HepG2 (cell line): ENCODE measurements around the gene LSR. TPM values are rescaled to one million over a fixed set of nuclear protein-coding genes. Genes with fewer than 3 reads are reported as not detected.
A peak's percentile ranks its signal among the peaks of the same experiment; 100 is the strongest.

Experiments
- ATAC-seq: fragments of 200-7000 bp; cut with Tn5 transposase; 3 replicates; pipeline ENCODE4 v1.9.1; 2020; ENCODE audit warnings: mild to moderate bottlenecking, moderate library complexity
- BruUV-seq: library from RNA; stranded (reverse); fragments of 400-500 nt; replicated peaks from 2 replicates; lab custom pipeline; 2021; lab: Mats Ljungman, UMichigan
- CTCF ChIA-PET: fragments of 300-600 bp; formaldehyde crosslinking; extraction: SDS; loops from one replicate; lab custom pipeline; 2021; ENCODE audit warnings: low total read pairs, inconsistent platforms, low intra/inter-chr PET ratio; lab: Yijun Ruan, JAX
- POLR2A ChIA-PET: fragments of 350-600 bp; sonication (Branson Sonifier 250); formaldehyde crosslinking; loops from one replicate; lab custom pipeline; 2020; ENCODE audit warnings: antibody characterized with exemption, inconsistent platforms; lab: Yijun Ruan, JAX
- DNase-seq: peaks from one replicate; pipeline ENCODE4 v3.0.0-alpha.2; 2015; ENCODE audit warnings: low spot score
- FAIRE-seq: peaks from 3 replicates; lab custom pipeline; 2011; peaks lifted over from hg19 to GRCh38; lab: Jason Lieb, UNC
- H2AFZ ChIP-seq: one replicate; pipeline ENCODE4 v1.6.1; 2011; ENCODE audit warnings: low read length, inconsistent platforms
- H3K27ac ChIP-seq: fragments of 300-600 bp; 3 replicates; pipeline ENCODE4 v1.8.0; 2011; ENCODE audit warnings: mixed run types, mild to moderate bottlenecking, mixed read lengths, low read length, inconsistent platforms; ENCODE audit not compliant: insufficient read depth; ENCODE audit errors: extremely low read length
- H3K27me3 ChIP-seq, 2 experiments: fragments of 200-600 bp in 1 of 2; 2 replicates in 1 of 2; 3 replicates in 1 of 2; pipeline versions ENCODE4 v1.6.0 to v1.8.0; 2011; ENCODE audit warnings: low read length in 2 of 2, mild to moderate bottlenecking in 2 of 2, moderate library complexity in 2 of 2, inconsistent platforms in 1 of 2; ENCODE audit not compliant: insufficient read depth in 2 of 2, control insufficient read depth in 1 of 2
- H3K36me3 ChIP-seq, 2 experiments: fragments of 200-600 bp in 1 of 2; replicated peaks in 1 of 2; 2 replicates in 1 of 2; 3 replicates in 1 of 2; pipeline versions ENCODE4 v1.5.1 to v1.8.0; 2011; ENCODE audit warnings: low read length in 2 of 2, inconsistent platforms in 1 of 2; ENCODE audit not compliant: insufficient read depth in 2 of 2, control insufficient read depth in 1 of 2
- H3K4me1 ChIP-seq: 2 replicates; pipeline ENCODE4 v1.5.1; 2012; ENCODE audit warnings: low read length, inconsistent platforms; ENCODE audit not compliant: insufficient read depth
- H3K4me2 ChIP-seq: 2 replicates; pipeline ENCODE4 v1.6.0; 2011; ENCODE audit warnings: low read depth, low read length, inconsistent platforms
- H3K4me3 ChIP-seq, 3 experiments: fragments of 200-600 bp in 1 of 3; sonication (generic), shearing (Covaris generic) in 1 of 3; replicated peaks in 1 of 3; 2 replicates each; pipeline ENCODE4 v1.5.1; 2011 to 2016; ENCODE audit warnings: low read length in 3 of 3, inconsistent platforms in 2 of 3, low read depth in 2 of 3, mild to moderate bottlenecking in 2 of 3, control low read depth in 1 of 3, mixed read lengths in 1 of 3; ENCODE audit not compliant: insufficient read depth in 1 of 3
- H3K79me2 ChIP-seq: one replicate; pipeline ENCODE4 v1.6.1; 2011; ENCODE audit warnings: low read length, inconsistent platforms; ENCODE audit not compliant: insufficient read depth
- H3K9ac ChIP-seq: 2 replicates; pipeline ENCODE4 v1.6.0; 2011; ENCODE audit warnings: mild to moderate bottlenecking, low read depth, low read length, inconsistent platforms; ENCODE audit not compliant: insufficient read depth
- H3K9me3 ChIP-seq: 2 replicates; pipeline ENCODE4 v1.5.1; 2012; ENCODE audit warnings: mild to moderate bottlenecking, low read length
- H4K20me1 ChIP-seq: 2 replicates; pipeline ENCODE4 v1.6.0; 2011; ENCODE audit warnings: inconsistent platforms, mild to moderate bottlenecking, low read length, moderate library complexity; ENCODE audit not compliant: insufficient read depth
- ATAD3A ChIP-seq: sonication (generic); formaldehyde crosslinking; IDR thresholded peaks from 2 replicates; pipeline ENCODE4 v1.4.0; 2020; ENCODE audit warnings: missing genetic modification reagents
- GMEB1 ChIP-seq: sonication (generic); formaldehyde crosslinking; IDR thresholded peaks from 2 replicates; pipeline ENCODE4 v1.5.1; 2020; ENCODE audit warnings: missing genetic modification reagents, mild to moderate bottlenecking, borderline replicate concordance
- HDAC2 ChIP-seq: sonication (generic); formaldehyde crosslinking; IDR thresholded peaks from 2 replicates; pipeline ENCODE4 v1.4.0; 2020; ENCODE audit warnings: missing genetic modification reagents
- HNF1A ChIP-seq, 2 experiments: sonication (generic) in 1 of 2; formaldehyde crosslinking in 1 of 2; IDR thresholded peaks; 2 replicates each; pipeline versions ENCODE4 v1.4.0 to v1.6.1; 2016 to 2020; ENCODE audit warnings: borderline replicate concordance in 1 of 2, low read depth in 1 of 2, mild to moderate bottlenecking in 1 of 2, missing genetic modification reagents in 1 of 2
- POLR2A ChIP-seq, 2 experiments: IDR thresholded peaks; 2 replicates each; pipeline ENCODE4 v1.6.1; 2011; ENCODE audit warnings: low read depth in 2 of 2, low read length in 2 of 2, mild to moderate bottlenecking in 1 of 2, moderate library complexity in 1 of 2; ENCODE audit not compliant: insufficient read depth in 1 of 2
- PTBP1 ChIP-seq: fragments of 200-400 bp; formaldehyde crosslinking; IDR thresholded peaks from 2 replicates; pipeline ENCODE4 v1.6.1; 2018; ENCODE audit warnings: low read length, low read depth; ENCODE audit not compliant: poor library complexity, severe bottlenecking
- U2AF2 ChIP-seq: fragments of 200-400 bp; formaldehyde crosslinking; IDR thresholded peaks from 2 replicates; pipeline ENCODE4 v1.6.1; 2017; ENCODE audit warnings: low read depth, mild to moderate bottlenecking, low read length
- XRCC5 ChIP-seq: fragments of 200-400 bp; formaldehyde crosslinking; optimal IDR thresholded peaks from 2 replicates; pipeline ENCODE3; 2017; ENCODE audit warnings: mild to moderate bottlenecking, low read length
- WGBS: methylation state at CpG from one replicate; pipeline ENCODE4 v1.1.6; 2017; ENCODE audit warnings: low lambda C conversion rate; 5-methylcytosine and 5-hydroxymethylcytosine counted together
- in situ Hi-C: cut with HindIII; loops from 2 replicates; pipeline ENCODE4 v1.10.0; 2017; ENCODE audit warnings: low pct_unique_long_range_greater_than_20kb; ENCODE audit not compliant: extremely low pct_ligation_motif_present
- intact Hi-C: fragments of 100-400 bp; cut with micrococcal nuclease; formaldehyde crosslinking; loops from one replicate; pipeline ENCODE4 v1.10.0; 2022; ENCODE audit not compliant: unreplicated experiment
- polyA plus RNA-seq, 8 experiments: library from polyadenylated mRNA; depleted of rRNA in 3 of 8; stranded (reverse) in 7 of 8; unstranded in 1 of 8; fragments of >200 nt; fragmentation: Illumina TruSeq in 4 of 8; extraction: Trizol in 4 of 8; gene quantifications; 2 replicates each; pipeline versions ENCODE4 v1.2.1 to v1.2.3, GENCODE V29; 2011 to 2016; ENCODE audit warnings: low read depth in 4 of 8, missing spikeins in 1 of 8, mixed read lengths in 1 of 8; ENCODE audit not compliant: insufficient read depth in 1 of 8
- total RNA-seq, 5 experiments: library from RNA; depleted of rRNA; stranded (reverse); fragments of >200 nt; fragmentation: Illumina TruSeq; extraction: Trizol; gene quantifications; 2 replicates each; pipeline ENCODE4 v1.2.3, GENCODE V29; 2016; ENCODE audit warnings: low read depth in 1 of 5

LSR gene
- total and polyA plus RNA-seq, 2 of the 13 experiments (the other 11 are each of a cell fraction or from before 2014, with no cell fraction given) = 29.2 to 79.2 TPM

GRCh38 chr19:35271546-35271945, 22.7 kb downstream of the LSR start:
- no TSS peak for BruUV-seq
- in situ Hi-C loops (no loop called here), intact Hi-C loops (no loop called here)
- H3K9ac ChIP-seq = no peak overlapping the region
- no peaks in the 10 kb centered on the region for H4K20me1 ChIP-seq
- H3K79me2 ChIP-seq = peaks cover 18% of the 10 kb centered on the region
- ChIA-PET POLR2A (no interaction called here), CTCF (no interaction called here)
- FAIRE-seq (no peak), DNase-seq (no peak), ATAC-seq (no peak)
- no peaks in the 10 kb centered on the region for H3K27me3 ChIP-seq
- WGBS = 98% methylated on average over 7 of the region's 7 CpGs
- no peak overlapping the region for H3K4me3 ChIP-seq
- H3K36me3 ChIP-seq = peaks cover 26 to 47% of the 10 kb centered on the region in 2 experiments
- no peaks in the 10 kb centered on the region for H3K9me3 ChIP-seq
- no peak overlapping the region for H3K4me2 ChIP-seq
- H3K27ac ChIP-seq = no peak overlapping the region
- H2AFZ ChIP-seq = no peak overlapping the region
- TF ChIP-seq GMEB1 (CRISPR knock-in tag) (no peak), XRCC5 (no peak), PTBP1 (no peak), U2AF2 (no peak)
- H3K4me1 ChIP-seq = peaks cover 18% of the 10 kb centered on the region

DNA sequence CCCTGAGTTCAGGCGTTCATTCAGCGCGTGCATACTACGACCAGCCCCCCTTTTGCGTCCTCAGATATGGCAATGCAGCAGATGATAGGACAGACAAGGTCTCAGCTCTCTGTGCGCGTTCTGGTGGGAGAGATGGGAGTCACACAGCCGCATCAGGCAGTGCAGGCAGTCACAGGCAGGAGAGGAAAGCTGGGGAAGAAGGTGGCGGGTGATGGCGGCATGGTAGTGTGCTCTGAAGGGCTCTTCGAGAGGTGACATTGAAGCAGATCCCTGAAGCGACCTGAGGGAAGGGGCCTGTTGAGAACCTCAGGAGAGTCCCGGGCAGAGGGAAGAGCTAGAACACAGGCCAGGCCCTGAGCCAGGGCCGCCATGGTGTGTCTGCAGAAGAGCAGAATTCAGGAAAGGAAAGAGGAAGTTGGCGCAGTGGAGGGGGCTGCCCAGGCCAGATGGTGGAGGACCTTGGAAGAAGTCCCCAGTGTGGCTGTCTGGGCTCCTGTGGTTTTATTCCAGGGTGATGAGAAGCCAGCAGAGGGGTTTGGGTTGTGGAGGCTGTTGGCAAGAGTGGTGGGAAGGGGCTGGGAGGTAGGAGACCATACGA, 23.4 kb downstream of the LSR start:
- Histone ChIP-seq H3K36me3 (peaks cover 26 to 47% of the 10 kb centered on the region in 2 experiments), H3K9ac (no peak overlapping the region), H3K4me1 (peaks cover 12% of the 10 kb centered on the region), H3K9me3 (no peaks in the 10 kb centered on the region), H3K27ac (no peak overlapping the region), H3K27me3 (no peaks in the 10 kb centered on the region), H3K4me2 (no peak overlapping the region), H4K20me1 (no peaks in the 10 kb centered on the region), H2AFZ (no peak overlapping the region), H3K79me2 (peaks cover 12% of the 10 kb centered on the region), H3K4me3 (no peak overlapping the region)
- intact Hi-C loops (no loop called here), in situ Hi-C loops (no loop called here)
- ChIA-PET POLR2A (interaction anchor here (1.0 kb wide), 1 partner anchor 81 kb away, joined by 3 read pairs; no protein-coding TSS in a partner anchor), CTCF (no interaction called here)
- no peak for DNase-seq
- ATAC-seq = no peak
- BruUV-seq = no TSS peak
- 98% methylated on average over 16 of the region's 16 CpGs for WGBS
- FAIRE-seq = no peak
- TF ChIP-seq ATAD3A (CRISPR knock-in tag) (no peak), HDAC2 (CRISPR knock-in tag) (no peak), HNF1A (IDR thresholded peaks at IDR 0.05; ENCODE audit: low read depth) (no peak), HNF1A (CRISPR knock-in tag; IDR thresholded peaks at IDR 0.05; ENCODE audit: borderline replicate concordance) (no peak), POLR2A (IDR thresholded peaks at IDR 0.05; ENCODE audit: insufficient read depth in 1 of 2, low read depth in 2 of 2, low read length in 2 of 2) (0 out of 4 replicates have a peak, but pooled peaks of 1 of the 2 experiments have one; percentile 14)
